HepG2 (cell line): Measurements from ENCODE around the gene GH2. TPM values are rescaled to one million over a fixed set of nuclear protein-coding genes. Genes with fewer than 3 reads are reported as not detected.

Source experiments
- ARNT2 ChIP-seq: sonication (generic); formaldehyde crosslinking; IDR thresholded peaks from 2 replicates; pipeline ENCODE4 v1.8.0; 2022; ENCODE audit warnings: mild to moderate bottlenecking, low read depth, missing genetic modification reagents, moderate library complexity
- ARNTL ChIP-seq: sonication (generic); formaldehyde crosslinking; IDR thresholded peaks from 2 replicates; pipeline ENCODE4 v1.4.0; 2020; ENCODE audit warnings: mild to moderate bottlenecking, missing genetic modification reagents
- CHD2 ChIP-seq: IDR thresholded peaks from 2 replicates; pipeline ENCODE4 v1.6.1; 2011; ENCODE audit warnings: low read depth, low read length, improper control_type of control experiment
- CREB1 ChIP-seq, 2 experiments: fragments of 450-650 bp in 1 of 2; IDR thresholded peaks; 2 replicates each; pipeline ENCODE4 v1.6.1; 2016 to 2017; ENCODE audit warnings: control low read depth in 1 of 2, mild to moderate bottlenecking in 1 of 2, missing compliant biosample characterization in 1 of 2, missing genetic modification characterization in 1 of 2
- FOXO1 ChIP-seq: sonication (generic); formaldehyde crosslinking; IDR thresholded peaks from 2 replicates; pipeline ENCODE4 v1.4.0; 2020; ENCODE audit warnings: missing genetic modification reagents
- HMGA1 ChIP-seq: sonication (generic); formaldehyde crosslinking; conservative IDR thresholded peaks from 2 replicates; pipeline ENCODE4 v1.4.0; 2020; ENCODE audit warnings: missing genetic modification reagents
- HOXA9 ChIP-seq: sonication (generic); formaldehyde crosslinking; IDR thresholded peaks from 2 replicates; pipeline ENCODE4 v1.8.1; 2022; ENCODE audit warnings: missing genetic modification reagents, mild to moderate bottlenecking, moderate library complexity, borderline replicate concordance
- MED1 ChIP-seq: sonication (generic); formaldehyde crosslinking; IDR thresholded peaks from 2 replicates; pipeline ENCODE4 v1.4.0; 2020; ENCODE audit warnings: missing genetic modification reagents
- NAIF1 ChIP-seq: sonication (generic); formaldehyde crosslinking; IDR thresholded peaks from 2 replicates; pipeline ENCODE4 v1.5.0; 2020; ENCODE audit warnings: mild to moderate bottlenecking, missing genetic modification reagents, borderline replicate concordance
- POLR2A ChIP-seq, 2 experiments: IDR thresholded peaks; 2 replicates each; pipeline ENCODE4 v1.6.1; 2011; ENCODE audit warnings: low read depth in 2 of 2, low read length in 2 of 2, mild to moderate bottlenecking in 1 of 2, moderate library complexity in 1 of 2; ENCODE audit not compliant: insufficient read depth in 1 of 2
- PRPF4 ChIP-seq: fragments of 200-400 bp; formaldehyde crosslinking; IDR thresholded peaks from 2 replicates; pipeline ENCODE4 v1.6.1; 2016; ENCODE audit warnings: low read length, low read depth; ENCODE audit not compliant: poor library complexity, severe bottlenecking
- SP4 ChIP-seq: sonication (generic); formaldehyde crosslinking; IDR thresholded peaks from 2 replicates; pipeline ENCODE4 v1.8.1; 2023; ENCODE audit warnings: mild to moderate bottlenecking, missing genetic modification reagents
- TBL1XR1 ChIP-seq: fragments of 150-350 bp; IDR thresholded peaks from 2 replicates; pipeline ENCODE4 v1.6.1; 2014; ENCODE audit warnings: borderline replicate concordance, low read length; ENCODE audit not compliant: partially characterized antibody
- TBX2 ChIP-seq: sonication (generic); formaldehyde crosslinking; IDR thresholded peaks from 2 replicates; pipeline ENCODE4 v1.5.0; 2020; ENCODE audit warnings: missing genetic modification reagents, mild to moderate bottlenecking, borderline replicate concordance
- ZNF160 ChIP-seq: sonication (generic); formaldehyde crosslinking; IDR thresholded peaks from 2 replicates; pipeline ENCODE4 v1.8.0; 2022; ENCODE audit warnings: mild to moderate bottlenecking, inconsistent platforms, missing genetic modification reagents
- ZNF234 ChIP-seq: sonication (generic); formaldehyde crosslinking; conservative IDR thresholded peaks from 2 replicates; pipeline ENCODE4 v1.5.1; 2020; ENCODE audit warnings: mild to moderate bottlenecking, missing genetic modification reagents
- ZNF34 ChIP-seq: sonication (generic); formaldehyde crosslinking; IDR thresholded peaks from 2 replicates; pipeline ENCODE4 v1.4.0; 2020; ENCODE audit warnings: mild to moderate bottlenecking, missing genetic modification reagents, borderline replicate concordance
- ZNF367 ChIP-seq: sonication (generic); formaldehyde crosslinking; IDR thresholded peaks from 2 replicates; pipeline ENCODE4 v1.4.0; 2020; ENCODE audit warnings: missing genetic modification reagents, borderline replicate concordance
- ZNF619 ChIP-seq: sonication (generic); formaldehyde crosslinking; IDR thresholded peaks from 2 replicates; pipeline ENCODE4 v1.4.0; 2020; ENCODE audit warnings: mild to moderate bottlenecking, missing genetic modification reagents
- ZNF678 ChIP-seq: sonication (generic); formaldehyde crosslinking; IDR thresholded peaks from 2 replicates; pipeline ENCODE4 v1.4.0; 2020; ENCODE audit warnings: mild to moderate bottlenecking, missing genetic modification reagents
- polyA plus RNA-seq, 8 experiments: library from polyadenylated mRNA; depleted of rRNA in 3 of 8; stranded (reverse) in 7 of 8; unstranded in 1 of 8; fragments of >200 nt; fragmentation: Illumina TruSeq in 4 of 8; extraction: Trizol in 4 of 8; gene quantifications; 2 replicates each; pipeline versions ENCODE4 v1.2.1 to v1.2.3, GENCODE V29; 2011 to 2016; ENCODE audit warnings: low read depth in 4 of 8, missing spikeins in 1 of 8, mixed read lengths in 1 of 8; ENCODE audit not compliant: insufficient read depth in 1 of 8
- total RNA-seq, 5 experiments: library from RNA; depleted of rRNA; stranded (reverse); fragments of >200 nt; fragmentation: Illumina TruSeq; extraction: Trizol; gene quantifications; 2 replicates each; pipeline ENCODE4 v1.2.3, GENCODE V29; 2016; ENCODE audit warnings: low read depth in 1 of 5
- TF ChIP-seq, protein P1 (sequence below): sonication (generic); formaldehyde crosslinking; IDR thresholded peaks from 2 replicates; pipeline ENCODE4 v1.4.0; 2020; ENCODE audit warnings: missing genetic modification reagents, low read depth, mild to moderate bottlenecking, borderline replicate concordance
- TF ChIP-seq, protein P2 (sequence below): sonication (generic); formaldehyde crosslinking; IDR thresholded peaks from 2 replicates; pipeline ENCODE4 v1.5.0; 2020; ENCODE audit warnings: missing genetic modification reagents, mild to moderate bottlenecking, borderline replicate concordance
- TF ChIP-seq, protein P3 (sequence below): sonication (generic); formaldehyde crosslinking; IDR thresholded peaks from 2 replicates; pipeline ENCODE4 v1.4.0; 2020; ENCODE audit warnings: missing genetic modification reagents
- TF ChIP-seq, protein P4 (sequence below): IDR thresholded peaks from 2 replicates; pipeline ENCODE4 v1.6.1; 2016
- TF ChIP-seq, protein P5 (sequence below): sonication (generic); formaldehyde crosslinking; IDR thresholded peaks from 2 replicates; pipeline ENCODE4 v1.4.0; 2020; ENCODE audit warnings: low read depth, mild to moderate bottlenecking, missing genetic modification reagents

GH2 gene
- total and polyA plus RNA-seq, 2 of the 13 experiments (the other 11 are each of a cell fraction or from before 2014, with no cell fraction given) = not detected

DNA sequence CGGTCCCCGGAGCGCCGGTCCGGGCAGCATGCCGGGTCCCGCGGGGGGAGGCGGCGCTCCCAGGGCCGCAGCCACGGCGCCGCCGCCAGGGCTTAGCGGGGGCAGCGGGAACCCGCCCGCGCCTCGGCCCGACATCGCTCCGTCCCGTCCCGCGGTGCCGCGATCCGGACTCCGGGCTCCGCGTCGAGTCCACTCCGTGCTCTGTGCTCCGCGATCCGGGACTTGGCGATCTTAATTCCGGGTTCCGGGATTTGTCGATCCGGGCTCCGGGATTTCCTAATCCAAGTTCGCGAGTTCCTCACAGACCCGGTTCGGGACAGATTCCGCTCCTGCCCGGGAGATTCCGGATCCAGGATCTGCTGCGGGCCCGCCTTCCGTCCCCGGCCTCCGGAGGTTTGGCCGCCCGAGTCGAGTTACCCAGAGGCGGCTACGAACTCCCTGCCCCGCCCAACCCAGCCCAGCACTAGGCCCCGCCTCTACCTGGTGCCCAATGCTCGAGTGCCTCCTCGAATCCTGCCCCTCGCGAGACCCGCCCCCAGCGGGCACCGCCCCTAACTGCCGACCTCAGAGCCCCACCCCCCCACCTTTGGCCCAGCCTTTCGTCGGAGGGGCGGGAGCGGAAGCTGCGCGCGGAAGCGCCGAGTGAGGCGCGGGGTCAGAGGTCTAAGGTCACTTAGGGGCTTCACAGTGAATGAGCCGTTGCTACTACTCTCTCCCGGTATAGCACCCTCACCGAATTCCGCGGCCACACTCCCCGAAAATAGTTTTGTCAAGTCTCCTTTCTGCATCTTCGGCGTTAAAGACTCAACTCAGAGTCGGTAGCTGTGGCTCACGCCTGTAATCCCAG lies 39.0 kb downstream of the GH2 start, which contains the start of gene SMARCD2 (continued):
- TF ChIP-seq ZNF678 (CRISPR knock-in tag) = no peak
- TF ChIP-seq ARNT2 (CRISPR knock-in tag) = peak; percentile 97
- TF ChIP-seq HOXA9 (CRISPR knock-in tag) = peak; percentile 97
- TF ChIP-seq ZNF619 = 0 out of 2 replicates have a peak, but pooled peaks have one; percentile 72
- TF ChIP-seq, protein P1, sequence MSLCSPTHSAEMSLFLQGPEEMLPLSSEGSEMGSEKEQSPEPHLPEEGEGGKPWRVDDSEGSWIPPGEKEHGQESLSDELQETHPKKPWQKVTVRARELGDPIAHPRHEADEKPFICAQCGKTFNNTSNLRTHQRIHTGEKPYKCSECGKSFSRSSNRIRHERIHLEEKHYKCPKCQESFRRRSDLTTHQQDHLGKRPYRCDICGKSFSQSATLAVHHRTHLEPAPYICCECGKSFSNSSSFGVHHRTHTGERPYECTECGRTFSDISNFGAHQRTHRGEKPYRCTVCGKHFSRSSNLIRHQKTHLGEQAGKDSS (CRISPR knock-in tag) = peak; percentile 71; the same call in 1 of the 2 replicates
- TF ChIP-seq, protein P2, sequence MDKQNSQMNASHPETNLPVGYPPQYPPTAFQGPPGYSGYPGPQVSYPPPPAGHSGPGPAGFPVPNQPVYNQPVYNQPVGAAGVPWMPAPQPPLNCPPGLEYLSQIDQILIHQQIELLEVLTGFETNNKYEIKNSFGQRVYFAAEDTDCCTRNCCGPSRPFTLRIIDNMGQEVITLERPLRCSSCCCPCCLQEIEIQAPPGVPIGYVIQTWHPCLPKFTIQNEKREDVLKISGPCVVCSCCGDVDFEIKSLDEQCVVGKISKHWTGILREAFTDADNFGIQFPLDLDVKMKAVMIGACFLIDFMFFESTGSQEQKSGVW (CRISPR knock-in tag) = no peak; the same call in 1 of the 2 replicates
- TF ChIP-seq ARNTL (CRISPR knock-in tag) = peak; percentile 40; the same call in 1 of the 2 replicates
- TF ChIP-seq PRPF4 = peak; percentile 64
- peak; percentile 91 for TF ChIP-seq MED1 (CRISPR knock-in tag)
- no peak for TF ChIP-seq ZNF234
- TF ChIP-seq ZNF160 = no peak; the same call in none of the 2 replicates
- TF ChIP-seq, protein P3, sequence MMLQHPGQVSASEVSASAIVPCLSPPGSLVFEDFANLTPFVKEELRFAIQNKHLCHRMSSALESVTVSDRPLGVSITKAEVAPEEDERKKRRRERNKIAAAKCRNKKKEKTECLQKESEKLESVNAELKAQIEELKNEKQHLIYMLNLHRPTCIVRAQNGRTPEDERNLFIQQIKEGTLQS = peak; percentile 80
- TF ChIP-seq, protein P4, sequence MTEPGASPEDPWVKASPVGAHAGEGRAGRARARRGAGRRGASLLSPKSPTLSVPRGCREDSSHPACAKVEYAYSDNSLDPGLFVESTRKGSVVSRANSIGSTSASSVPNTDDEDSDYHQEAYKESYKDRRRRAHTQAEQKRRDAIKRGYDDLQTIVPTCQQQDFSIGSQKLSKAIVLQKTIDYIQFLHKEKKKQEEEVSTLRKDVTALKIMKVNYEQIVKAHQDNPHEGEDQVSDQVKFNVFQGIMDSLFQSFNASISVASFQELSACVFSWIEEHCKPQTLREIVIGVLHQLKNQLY (CRISPR knock-in tag) = 0 out of 2 replicates have a peak, but pooled peaks have one; percentile 31
- TF ChIP-seq HMGA1 (CRISPR knock-in tag) = no peak
- TF ChIP-seq ZNF367 (CRISPR knock-in tag) = 0 out of 2 replicates have a peak, but pooled peaks have one; percentile 41
- TF ChIP-seq NAIF1 (CRISPR knock-in tag) = peak; percentile 91
- peak; percentile 78 for TF ChIP-seq TBL1XR1
- TF ChIP-seq CREB1 (IDR thresholded peaks at IDR 0.05) = peak; percentile 67
- TF ChIP-seq CREB1 (CRISPR knock-in tag; IDR thresholded peaks at IDR 0.05) = peak; percentile 88
- TF ChIP-seq, protein P5, sequence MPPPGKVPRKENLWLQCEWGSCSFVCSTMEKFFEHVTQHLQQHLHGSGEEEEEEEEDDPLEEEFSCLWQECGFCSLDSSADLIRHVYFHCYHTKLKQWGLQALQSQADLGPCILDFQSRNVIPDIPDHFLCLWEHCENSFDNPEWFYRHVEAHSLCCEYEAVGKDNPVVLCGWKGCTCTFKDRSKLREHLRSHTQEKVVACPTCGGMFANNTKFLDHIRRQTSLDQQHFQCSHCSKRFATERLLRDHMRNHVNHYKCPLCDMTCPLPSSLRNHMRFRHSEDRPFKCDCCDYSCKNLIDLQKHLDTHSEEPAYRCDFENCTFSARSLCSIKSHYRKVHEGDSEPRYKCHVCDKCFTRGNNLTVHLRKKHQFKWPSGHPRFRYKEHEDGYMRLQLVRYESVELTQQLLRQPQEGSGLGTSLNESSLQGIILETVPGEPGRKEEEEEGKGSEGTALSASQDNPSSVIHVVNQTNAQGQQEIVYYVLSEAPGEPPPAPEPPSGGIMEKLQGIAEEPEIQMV (CRISPR knock-in tag) = peak; percentile 77
- peak; percentile 92 for TF ChIP-seq TBX2 (CRISPR knock-in tag)
- TF ChIP-seq POLR2A (IDR thresholded peaks at IDR 0.05; ENCODE audit: insufficient read depth in 1 of 2, low read depth in 2 of 2, low read length in 2 of 2) = peak; percentile 54 to 81
- TF ChIP-seq ZNF34 (CRISPR knock-in tag) = peak; percentile 86; the same call in 1 of the 2 replicates
- TF ChIP-seq FOXO1 (CRISPR knock-in tag) = peak; percentile 81
- peak; percentile 97 for TF ChIP-seq SP4 (CRISPR knock-in tag)
- TF ChIP-seq CHD2 = peak; percentile 99
